ENCODE data around the gene GBGT1.

Gene GBGT1

DNA sequence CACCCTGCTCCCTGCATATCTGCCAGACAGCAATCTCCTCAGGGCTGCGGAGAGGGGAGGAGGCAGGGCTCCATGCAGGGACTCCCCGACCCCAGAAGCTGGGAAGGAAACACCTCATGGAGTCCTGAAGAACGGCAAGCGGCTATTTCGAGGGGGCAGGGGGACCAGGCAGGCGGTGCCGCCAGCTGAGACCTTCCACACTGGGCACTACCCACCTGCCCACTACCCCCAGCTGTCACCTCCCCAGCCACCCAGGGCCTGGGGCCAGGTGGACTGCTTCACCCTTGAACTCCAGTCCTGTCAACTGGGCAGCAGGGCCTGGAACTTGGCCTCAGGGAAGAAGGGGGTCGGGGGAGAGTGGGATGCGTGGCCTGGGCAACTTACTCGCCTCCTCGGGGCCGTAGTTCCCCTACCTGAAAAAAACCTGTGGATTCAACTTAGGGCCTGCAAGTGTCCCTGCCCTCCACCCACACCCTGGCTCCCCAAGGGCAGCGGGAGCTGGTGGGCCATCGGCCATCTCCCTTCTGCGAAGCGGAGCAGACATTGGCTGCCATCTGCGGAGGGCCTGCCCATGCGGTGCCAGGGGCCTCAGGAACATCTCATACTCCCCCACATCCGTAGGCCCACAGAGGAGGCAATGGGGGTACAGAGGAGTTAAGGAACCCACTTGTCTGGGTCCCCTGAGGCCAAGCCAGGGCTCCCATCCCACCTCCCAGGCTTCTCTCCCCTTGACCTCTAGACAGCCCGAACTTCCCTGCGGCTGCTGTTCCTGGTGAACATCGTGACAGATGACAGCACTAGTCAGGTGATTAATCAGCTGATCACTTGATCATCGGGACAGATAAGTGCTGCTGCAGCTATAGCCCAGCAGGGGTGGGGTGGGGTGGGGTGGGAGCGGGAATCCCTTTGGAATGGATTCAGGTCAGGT, 24.2 kb downstream of the GBGT1 start:
- no peak for DNase-seq (ENCODE audit: low spot score in 2 of 2)
- Mint-ChIP-seq H3K27me3 (no peaks in the 10 kb centered on the region), H3K4me1 (peaks cover 27% of the 10 kb centered on the region), H3K9me3 (no peaks in the 10 kb centered on the region), H3K36me3 (no peaks in the 10 kb centered on the region), H3K4me3 (no peak overlapping the region), H3K27ac (peak overlapping the region; percentile 73)
- ATAC-seq (ENCODE audit: low read depth), result no peak

DNA sequence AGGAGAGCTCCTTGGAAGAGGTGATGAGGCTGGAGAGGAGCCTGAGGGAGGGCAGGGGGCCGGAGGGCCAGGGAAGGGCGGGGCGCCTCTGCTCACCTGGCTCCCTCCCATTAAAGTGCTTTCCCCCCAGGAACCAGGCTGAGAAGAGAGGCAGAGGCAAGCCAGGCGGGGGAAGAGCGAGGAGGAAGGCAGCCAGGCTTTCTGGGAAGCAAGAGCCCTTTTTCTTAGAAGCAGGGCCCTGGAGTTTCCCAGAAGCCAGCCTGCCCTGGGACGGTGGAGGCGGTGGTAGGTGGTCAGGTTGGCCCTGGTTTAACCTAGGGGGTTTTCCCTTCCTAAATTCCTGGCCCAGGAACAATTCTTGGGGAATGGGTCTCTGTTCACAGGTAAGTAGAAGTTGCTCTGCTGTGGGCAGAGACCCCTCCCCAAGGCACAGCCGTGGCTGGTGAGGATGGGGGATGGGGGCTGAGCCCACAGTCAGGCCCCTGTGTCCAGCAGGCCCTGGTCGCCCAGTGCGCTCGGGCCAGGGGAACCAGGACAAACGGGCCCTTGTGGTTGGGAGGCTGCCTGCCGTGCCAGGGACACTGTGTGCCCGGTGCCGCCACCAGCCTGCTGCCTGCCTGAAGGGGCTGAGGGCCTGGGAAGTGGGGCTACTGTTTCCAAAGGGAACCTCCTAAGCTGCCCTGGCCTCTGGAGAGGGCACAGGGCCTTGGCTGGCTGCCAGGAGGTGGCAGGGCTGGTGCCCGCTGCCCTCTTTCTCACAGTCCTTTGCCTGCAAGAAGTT, 26.1 kb downstream of the GBGT1 start:
- Mint-ChIP-seq H3K27ac (peak overlapping the region; percentile 100), H3K27me3 (no peaks in the 10 kb centered on the region), H3K4me3 (no peak overlapping the region), H3K4me1 (peaks cover 29% of the 10 kb centered on the region), H3K9me3 (no peaks in the 10 kb centered on the region), H3K36me3 (no peaks in the 10 kb centered on the region)
- no peak for DNase-seq (ENCODE audit: low spot score in 2 of 2)
- ATAC-seq (ENCODE audit: low read depth), result no peak

DNA sequence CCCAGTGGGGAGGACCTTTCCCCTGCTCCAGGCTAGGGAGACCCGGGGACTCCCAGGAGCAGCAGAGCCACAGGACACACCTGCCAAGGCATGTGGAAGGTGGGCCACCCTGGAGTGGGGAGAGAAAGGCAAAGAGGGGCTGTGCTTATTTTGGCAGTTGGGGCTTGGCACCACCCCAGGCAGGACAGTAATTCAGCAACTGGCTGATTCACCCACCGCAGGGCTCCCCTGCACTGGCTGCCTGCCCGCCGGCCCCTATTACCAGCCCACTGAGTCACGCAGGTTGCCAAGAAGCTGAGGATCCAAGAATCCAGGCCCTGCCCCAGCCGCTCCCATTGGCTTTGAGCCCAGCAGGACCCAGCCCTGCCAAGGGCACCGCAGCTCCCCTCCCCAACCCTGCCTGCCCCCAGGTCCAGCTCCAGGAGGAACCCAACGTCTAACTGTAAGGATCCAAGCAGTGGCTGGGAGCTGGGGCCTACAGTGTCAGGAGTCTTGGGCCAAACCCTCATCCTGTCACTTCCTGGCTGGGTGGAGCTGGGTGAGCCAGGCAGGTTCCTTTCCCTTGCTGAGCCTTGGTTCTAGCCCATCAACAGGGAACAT, 28.5 kb downstream of the GBGT1 start:
- no peak for ATAC-seq (ENCODE audit: low read depth)
- Mint-ChIP-seq H3K9me3 (no peaks in the 10 kb centered on the region), H3K4me1 (peaks cover 35% of the 10 kb centered on the region), H3K36me3 (no peaks in the 10 kb centered on the region), H3K27ac (peak overlapping the region; percentile 100), H3K27me3 (no peaks in the 10 kb centered on the region), H3K4me3 (no peak overlapping the region)
- DNase-seq (ENCODE audit: low spot score in 2 of 2), result no peak

DNA sequence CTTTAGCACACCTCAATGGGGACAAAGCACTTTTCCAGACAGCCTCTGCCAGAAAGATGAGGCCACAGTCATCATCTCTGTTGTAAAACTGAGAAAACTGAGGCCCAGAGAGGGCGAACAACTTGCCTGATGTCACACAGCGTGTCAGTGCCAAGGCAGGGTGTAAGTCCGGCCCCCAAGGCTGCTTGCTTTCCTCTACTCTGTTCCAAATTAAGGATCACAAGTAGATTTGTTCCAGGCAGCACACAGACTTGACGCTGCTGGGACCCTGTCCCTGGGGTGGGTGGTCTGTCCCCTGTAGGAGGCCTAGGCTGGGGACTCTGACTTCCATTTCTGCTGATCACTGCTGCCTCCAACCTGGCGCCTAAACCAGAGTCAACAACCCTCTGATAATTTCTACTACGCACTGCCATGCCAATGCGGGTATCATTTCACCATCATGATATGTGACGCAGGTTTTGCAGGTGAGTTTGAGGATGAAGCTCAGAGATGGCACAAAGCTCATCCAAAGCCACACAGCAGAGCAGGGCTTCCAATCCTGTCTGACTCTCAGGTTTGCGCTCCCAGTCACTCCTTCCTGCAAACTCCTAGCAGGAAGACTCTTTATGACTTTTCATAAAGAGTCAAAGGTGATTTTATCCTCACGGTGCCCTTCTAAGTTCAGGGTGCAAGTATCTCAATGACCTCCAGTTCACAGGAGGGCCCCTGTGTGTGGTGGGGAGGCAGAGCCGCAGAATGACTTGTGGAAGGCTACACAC, 29.1 kb downstream of the GBGT1 start:
- no peak overlapping the region for H3K4me3 Mint-ChIP-seq
- H3K4me1 Mint-ChIP-seq, result peaks cover 35% of the 10 kb centered on the region
- DNase-seq (ENCODE audit: low spot score in 2 of 2) (no peak), ATAC-seq (ENCODE audit: low read depth) (no peak)
- H3K27me3 Mint-ChIP-seq, result no peaks in the 10 kb centered on the region
- peak overlapping the region; percentile 100 for H3K27ac Mint-ChIP-seq
- H3K9me3 Mint-ChIP-seq, result no peaks in the 10 kb centered on the region
- no peaks in the 10 kb centered on the region for H3K36me3 Mint-ChIP-seq

DNA sequence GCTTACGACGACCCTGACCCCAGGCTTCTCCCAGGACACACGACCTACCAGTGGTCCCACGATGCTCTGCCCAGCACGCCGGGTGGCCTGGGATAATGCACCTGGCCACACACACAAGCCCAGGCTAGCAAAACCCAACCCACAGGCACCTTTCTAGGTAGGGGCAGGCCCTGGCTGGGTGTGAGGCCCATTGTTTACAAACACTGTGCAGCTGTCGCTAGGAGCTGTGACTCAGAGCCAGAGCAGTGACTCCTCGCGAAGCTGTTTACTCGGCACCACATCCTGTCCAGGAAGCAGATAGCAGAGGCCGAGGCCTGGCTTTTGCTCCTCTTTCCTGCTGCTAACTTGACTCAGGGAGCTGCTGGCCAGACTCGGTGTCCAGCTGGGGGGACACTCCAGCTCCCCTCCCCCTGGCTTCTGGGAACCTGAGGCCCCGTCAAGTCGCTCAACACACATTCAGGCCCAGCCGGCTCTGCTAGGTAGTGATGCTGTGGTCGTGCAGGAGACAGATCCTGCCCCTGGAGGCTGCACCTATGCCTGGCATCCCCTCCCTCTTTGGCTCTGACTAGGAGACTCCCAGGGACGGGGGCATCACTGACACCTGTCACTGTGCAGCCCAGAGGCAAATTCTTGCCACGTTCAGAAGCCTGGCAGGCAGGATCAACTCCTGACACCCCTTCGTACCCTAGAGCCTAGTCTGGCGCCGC, 29.9 kb downstream of the GBGT1 start:
- no peaks in the 10 kb centered on the region for H3K27me3 Mint-ChIP-seq
- peak overlapping the region; percentile 69 for H3K4me3 Mint-ChIP-seq
- DNase-seq (ENCODE audit: low spot score in 2 of 2) (peak; percentile 82 to 83), ATAC-seq (ENCODE audit: low read depth) (peak; percentile 94)
- no peaks in the 10 kb centered on the region for H3K9me3 Mint-ChIP-seq
- H3K36me3 Mint-ChIP-seq, result no peaks in the 10 kb centered on the region
- H3K27ac Mint-ChIP-seq, result peak overlapping the region; percentile 100
- peaks cover 35% of the 10 kb centered on the region for H3K4me1 Mint-ChIP-seq

DNA sequence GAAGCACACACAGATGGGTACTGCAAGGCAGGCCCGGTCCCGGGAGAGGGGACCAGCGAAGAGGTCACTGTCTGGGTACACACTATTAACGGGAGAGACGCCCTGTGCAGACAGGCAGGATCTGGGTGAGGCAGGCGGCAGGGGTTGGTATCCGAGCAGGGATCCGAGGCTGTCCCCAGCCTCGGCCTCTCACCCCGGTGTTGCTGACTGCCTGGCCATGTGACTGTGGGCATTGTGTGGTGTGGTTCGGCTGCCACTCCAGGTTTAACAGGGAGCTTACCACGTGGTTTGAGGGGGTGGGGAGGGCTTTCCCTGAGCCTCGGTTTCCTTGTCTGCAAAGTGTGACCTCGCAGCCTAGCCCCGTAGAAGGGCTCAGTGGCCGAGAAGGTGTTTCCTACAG, 31.5 kb downstream of the GBGT1 start:
- no peak for DNase-seq (ENCODE audit: low spot score in 2 of 2)
- no peaks in the 10 kb centered on the region for H3K27me3 Mint-ChIP-seq
- no peaks in the 10 kb centered on the region for H3K36me3 Mint-ChIP-seq
- peaks cover 40% of the 10 kb centered on the region for H3K4me1 Mint-ChIP-seq
- no peak overlapping the region for H3K4me3 Mint-ChIP-seq
- ATAC-seq (ENCODE audit: low read depth), result no peak
- no peaks in the 10 kb centered on the region for H3K9me3 Mint-ChIP-seq
- peak overlapping the region; percentile 100 for H3K27ac Mint-ChIP-seq

DNA sequence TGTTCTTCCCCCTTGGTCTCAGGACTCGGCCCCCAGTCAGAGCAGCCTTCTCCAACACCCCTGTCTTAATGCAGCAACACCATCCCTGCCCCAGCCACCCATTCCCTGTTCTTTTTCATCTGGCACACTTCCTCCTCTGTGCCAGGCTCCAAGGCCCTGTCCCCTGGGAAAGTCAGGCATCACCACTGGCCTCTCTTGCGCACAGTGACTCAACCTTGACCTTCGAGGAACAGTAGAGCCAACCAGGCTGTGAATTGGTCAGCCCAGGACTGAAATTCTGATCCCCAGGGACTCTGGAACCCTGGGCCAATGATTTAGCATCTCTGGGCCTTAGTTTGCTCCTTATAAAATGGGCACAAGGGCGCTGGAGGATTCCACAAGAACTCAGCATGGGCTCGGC, 32.2 kb downstream of the GBGT1 start:
- H3K36me3 Mint-ChIP-seq, result no peaks in the 10 kb centered on the region
- DNase-seq (ENCODE audit: low spot score in 2 of 2), result no peak
- H3K27me3 Mint-ChIP-seq, result no peaks in the 10 kb centered on the region
- H3K4me3 Mint-ChIP-seq, result peak overlapping the region; percentile 69
- peaks cover 44% of the 10 kb centered on the region for H3K4me1 Mint-ChIP-seq
- H3K9me3 Mint-ChIP-seq, result no peaks in the 10 kb centered on the region
- peak overlapping the region; percentile 100 for H3K27ac Mint-ChIP-seq
- ATAC-seq (ENCODE audit: low read depth), result no peak

DNA sequence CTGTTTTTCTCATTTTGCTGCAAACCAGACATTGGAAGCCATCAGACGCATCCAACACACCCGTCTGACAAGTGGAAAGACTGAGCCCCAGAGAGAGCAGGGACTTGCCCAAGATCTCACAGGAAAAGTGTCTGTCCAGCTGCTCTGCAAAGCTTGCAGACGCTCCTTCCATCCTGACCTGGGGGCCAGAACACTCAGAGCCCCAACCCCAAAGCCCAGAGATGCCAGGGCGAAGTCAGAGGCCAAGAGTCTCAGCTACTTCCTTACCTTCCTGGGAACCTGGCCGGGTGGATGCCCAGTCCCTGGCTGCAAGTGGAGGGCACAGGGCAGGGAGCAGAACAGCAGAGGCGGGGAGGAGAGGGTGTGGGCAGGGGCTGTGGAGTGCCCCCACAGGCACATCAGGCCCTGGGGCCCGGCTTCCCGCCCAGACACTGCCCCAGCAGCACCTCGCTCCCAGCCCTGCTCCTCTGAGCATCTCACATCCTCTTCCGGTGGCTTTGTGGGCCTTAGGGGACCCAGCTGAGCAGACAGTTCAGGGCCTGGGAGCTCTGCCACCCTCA, 32.9 kb downstream of the GBGT1 start:
- Mint-ChIP-seq H3K4me1 (peaks cover 44% of the 10 kb centered on the region), H3K27ac (peak overlapping the region; percentile 100), H3K27me3 (no peaks in the 10 kb centered on the region), H3K36me3 (no peaks in the 10 kb centered on the region), H3K4me3 (peak overlapping the region; percentile 55), H3K9me3 (no peaks in the 10 kb centered on the region)
- ATAC-seq (ENCODE audit: low read depth), result peak; percentile 47
- no peak for DNase-seq (ENCODE audit: low spot score in 2 of 2)

DNA sequence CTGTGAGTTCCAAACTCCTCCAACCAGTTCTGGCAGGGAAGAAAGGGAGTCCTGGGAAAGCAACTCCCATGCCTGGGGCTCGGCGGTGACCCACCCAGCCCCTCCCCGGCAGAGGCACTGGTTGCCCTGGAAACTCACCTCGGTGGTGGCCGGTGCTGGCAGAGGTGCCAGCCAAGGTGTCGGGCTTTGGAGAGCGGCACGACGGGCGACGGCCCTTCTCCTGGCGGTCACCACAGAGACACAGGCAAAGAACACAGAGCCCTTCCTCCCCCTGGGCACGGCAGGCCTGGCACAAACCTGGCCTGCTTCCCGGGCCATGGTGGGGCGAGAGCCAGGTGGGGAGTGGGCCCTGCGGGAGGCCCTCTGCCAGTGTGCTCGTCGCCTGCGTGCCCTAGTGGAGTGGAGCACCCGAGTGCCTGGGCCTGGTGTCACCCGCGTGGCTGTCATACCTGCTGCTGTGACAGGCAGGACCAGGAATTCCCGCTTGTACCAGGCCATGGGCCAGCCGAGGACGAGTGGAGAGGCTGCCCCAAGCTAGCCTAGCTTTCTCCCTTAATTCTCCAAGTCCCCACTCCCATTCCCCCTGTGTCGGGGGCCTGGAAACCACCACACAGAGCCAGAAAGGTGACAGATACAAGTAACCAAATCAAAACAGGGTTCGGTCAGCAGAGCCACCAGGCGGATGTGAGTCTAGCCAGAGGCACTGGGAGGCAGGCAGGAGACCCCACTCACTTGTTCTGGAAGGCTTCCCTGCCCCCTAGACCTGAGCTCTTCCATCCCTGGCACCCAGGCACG, 34.5 kb downstream of the GBGT1 start:
- ATAC-seq (ENCODE audit: low read depth) (no peak), DNase-seq (ENCODE audit: low spot score in 2 of 2) (no peak)
- H3K36me3 Mint-ChIP-seq, result no peaks in the 10 kb centered on the region
- H3K9me3 Mint-ChIP-seq, result no peaks in the 10 kb centered on the region
- H3K4me1 Mint-ChIP-seq, result peaks cover 44% of the 10 kb centered on the region
- no peaks in the 10 kb centered on the region for H3K27me3 Mint-ChIP-seq
- H3K27ac Mint-ChIP-seq, result peak overlapping the region; percentile 41
- no peak overlapping the region for H3K4me3 Mint-ChIP-seq

DNA sequence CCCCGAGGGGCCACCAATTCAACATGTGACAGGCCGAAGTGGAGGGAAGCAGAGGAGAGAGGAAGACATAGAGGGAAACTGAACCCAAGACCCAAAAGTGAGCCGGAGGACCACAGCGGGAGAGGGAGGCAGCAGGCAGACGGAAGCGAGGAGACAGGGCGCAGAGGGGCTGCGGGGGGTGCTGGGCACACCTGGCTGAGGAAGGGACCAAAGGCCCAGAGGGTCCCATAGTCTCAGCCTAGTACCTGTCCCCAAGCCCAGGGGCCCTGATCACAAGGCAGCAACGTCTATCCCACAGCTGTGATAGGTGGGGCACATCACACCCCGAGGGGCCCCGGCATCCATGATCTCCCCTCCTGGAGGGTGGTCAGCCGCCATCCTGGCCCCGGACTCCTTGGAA, 35.6 kb downstream of the GBGT1 start:
- ATAC-seq (ENCODE audit: low read depth) (no peak), DNase-seq (ENCODE audit: low spot score in 2 of 2) (no peak)
- Mint-ChIP-seq H3K27me3 (no peaks in the 10 kb centered on the region), H3K4me1 (peaks cover 46% of the 10 kb centered on the region), H3K4me3 (no peak overlapping the region), H3K27ac (peak overlapping the region; percentile 83), H3K9me3 (no peaks in the 10 kb centered on the region), H3K36me3 (no peaks in the 10 kb centered on the region)

DNA sequence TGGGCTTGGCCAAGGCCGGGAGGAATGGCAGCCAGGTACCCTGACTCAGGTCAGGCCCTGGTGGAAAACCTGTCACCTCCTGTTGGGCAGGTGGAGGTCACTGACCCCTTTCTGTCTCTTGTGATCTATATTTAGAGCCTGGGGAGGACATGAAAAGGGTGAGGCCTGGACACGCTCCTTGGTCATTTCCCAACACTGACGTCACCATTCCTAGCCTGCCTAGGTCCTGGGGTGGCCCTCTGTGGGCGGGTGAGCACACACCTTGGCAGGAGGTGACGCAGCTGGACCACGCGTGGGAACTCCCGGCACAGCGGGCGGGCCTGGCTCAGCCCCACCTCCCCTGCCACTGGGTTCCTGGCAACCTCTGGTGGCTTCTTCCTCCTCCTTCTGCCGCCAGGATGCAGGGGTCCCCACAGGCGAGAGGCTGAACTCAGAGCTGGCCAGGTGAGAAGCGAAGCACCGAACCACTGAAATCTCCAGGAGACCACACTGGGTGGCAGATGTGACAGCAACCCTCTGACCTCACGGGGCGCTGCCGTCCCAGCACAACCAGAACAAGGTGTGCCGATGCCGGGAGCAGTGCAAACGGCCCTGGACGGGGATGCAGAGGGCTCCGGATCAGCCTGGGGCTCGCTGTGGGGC, 36.3 kb downstream of the GBGT1 start:
- peak overlapping the region; percentile 48 for H3K4me3 Mint-ChIP-seq
- no peaks in the 10 kb centered on the region for H3K36me3 Mint-ChIP-seq
- ATAC-seq (ENCODE audit: low read depth), result peak; percentile 21
- no peak for DNase-seq (ENCODE audit: low spot score in 2 of 2)
- peaks cover 46% of the 10 kb centered on the region for H3K4me1 Mint-ChIP-seq
- no peaks in the 10 kb centered on the region for H3K27me3 Mint-ChIP-seq
- H3K9me3 Mint-ChIP-seq, result no peaks in the 10 kb centered on the region
- peak overlapping the region; percentile 83 for H3K27ac Mint-ChIP-seq

DNA sequence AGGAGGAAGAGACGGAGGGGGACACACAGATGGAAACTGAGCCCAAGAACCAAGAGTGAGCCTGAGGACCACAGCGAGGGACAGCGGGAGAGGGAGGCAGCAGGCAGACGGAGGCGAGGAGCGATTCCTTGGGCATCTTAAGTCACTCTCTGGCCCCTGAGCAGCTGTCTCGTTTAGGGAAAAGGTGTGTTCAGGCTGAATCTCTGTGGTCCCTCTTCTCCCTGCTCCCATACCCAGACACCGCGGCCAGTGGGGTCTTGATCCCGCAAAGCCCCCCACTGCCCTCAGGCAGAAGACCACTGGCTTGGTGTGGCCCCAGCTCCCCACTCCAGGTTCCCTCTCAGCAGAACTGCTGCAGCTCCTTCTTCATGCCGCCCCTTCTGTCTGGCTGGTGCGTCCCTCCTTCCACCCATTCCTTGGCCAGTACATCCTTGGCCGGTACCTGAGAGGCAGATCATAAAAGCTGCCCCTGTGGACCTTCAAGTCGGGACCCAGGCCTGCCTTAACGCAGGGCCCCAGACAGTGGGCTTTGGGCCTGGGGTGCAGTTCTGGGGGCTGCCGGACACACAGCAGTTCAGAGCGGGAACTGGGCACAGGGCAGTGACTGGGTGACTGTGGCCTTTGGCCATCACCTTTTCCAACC, 36.9 kb downstream of the GBGT1 start:
- peak overlapping the region; percentile 76 for H3K4me3 Mint-ChIP-seq
- ATAC-seq (ENCODE audit: low read depth), result no peak
- H3K27ac Mint-ChIP-seq, result peak overlapping the region; percentile 83
- DNase-seq (ENCODE audit: low spot score in 2 of 2), result no peak
- no peaks in the 10 kb centered on the region for H3K36me3 Mint-ChIP-seq
- H3K27me3 Mint-ChIP-seq, result no peaks in the 10 kb centered on the region
- H3K4me1 Mint-ChIP-seq, result peaks cover 46% of the 10 kb centered on the region
- H3K9me3 Mint-ChIP-seq, result no peaks in the 10 kb centered on the region
